Measurements from ENCODE around the gene RBM4. TPM values are rescaled to one million over a fixed set of nuclear protein-coding genes. Genes with fewer than 3 reads are reported as not detected.

Gene RBM4
- total RNA-seq, 1 experiment from 2014 or later = 94.4 TPM

GRCh38 chr11:66670816-66671215, 32.3 kb downstream of the RBM4 start:
- H3K9ac ChIP-seq (ENCODE audit: low read length) = no peak overlapping the region
- no peak for DNase-seq (ENCODE audit: low read depth, low spot score)
- CTCF ChIA-PET = no interaction called here
- POLR2A ChIA-PET = no interaction called here
- H3K79me2 ChIP-seq (ENCODE audit: insufficient read depth, low read length) = peaks cover 92% of the 10 kb centered on the region
- intact Hi-C loops (cut with micrococcal nuclease) = loop anchor here (10.0 kb wide), 1 partner anchor 236 kb away; the partner anchor contains the start of gene MRPL11
- no peaks in the 10 kb centered on the region for H3K27me3 ChIP-seq (ENCODE audit: insufficient read depth, low read length)
- H4K20me1 ChIP-seq (ENCODE audit: insufficient read depth) = peaks cover 6% of the 10 kb centered on the region; the same call in 1 of the 2 replicates
- no peak for ATAC-seq
- RAD21 ChIA-PET (ENCODE audit: low non-redundant PET in 1 of 2, low total read pairs in 2 of 2, uncharacterized antibody in 2 of 2, unreplicated experiment in 2 of 2) = no interaction called here
- H3K27ac ChIP-seq (ENCODE audit: low read depth, low read length) = no peak overlapping the region
- H3K9me2 ChIP-seq (ENCODE audit: insufficient read depth) = no peaks in the 10 kb centered on the region
- no peak overlapping the region for H3K4me2 ChIP-seq (ENCODE audit: low read length)
- no peak overlapping the region for H3K4me3 ChIP-seq (replicated peaks in 1 of 2; ENCODE audit: low read depth in 1 of 2, low read length in 2 of 2)
- H3K4me1 ChIP-seq (ENCODE audit: control insufficient read depth in 1 of 2, insufficient read depth in 2 of 2, low read length in 2 of 2) = no peaks in the 10 kb centered on the region
- TF ChIP-seq POLR2A (IDR thresholded peaks at IDR 0.05; ENCODE audit: borderline replicate concordance, extremely low read depth, insufficient read depth, insufficient read length) (no peak), REST (IDR thresholded peaks at IDR 0.05; ENCODE audit: low read depth) (no peak), MAX (IDR thresholded peaks at IDR 0.05) (no peak), SIN3A (IDR thresholded peaks at IDR 0.05; ENCODE audit: low read depth) (no peak), YY1 (IDR thresholded peaks at IDR 0.05; ENCODE audit: extremely low read depth, insufficient replicate concordance, low read depth, low read length) (no peak), ZBTB33 (IDR thresholded peaks at IDR 0.05; ENCODE audit: extremely low read depth, insufficient replicate concordance, low read length) (no peak), TCF7L2 (IDR thresholded peaks at IDR 0.05; ENCODE audit: borderline replicate concordance, extremely low read depth, insufficient read depth, insufficient read length) (no peak), POLR2AphosphoS5 (IDR thresholded peaks at IDR 0.05; ENCODE audit: low read depth, low read length) (no peak)
- H2AFZ ChIP-seq (ENCODE audit: low read depth, low read length, poor library complexity, severe bottlenecking) = no peak overlapping the region
- peaks cover 30 to 31% of the 10 kb centered on the region in 2 experiments; a peak in 3 of 4 replicates for H3K36me3 ChIP-seq (ENCODE audit: control insufficient read depth in 1 of 2, insufficient read depth in 2 of 2, low read length in 2 of 2)
- no peaks in the 10 kb centered on the region for H3K9me3 ChIP-seq (ENCODE audit: control insufficient read depth in 1 of 2, insufficient read depth in 1 of 2, low read depth in 1 of 2, low read length in 2 of 2)
- no TSS peak for BruUV-seq (replicated peaks)
